Neural crest cell (in vitro differentiated cells): ENCODE measurements around the gene SHBG. TPM values are rescaled to one million over a fixed set of nuclear protein-coding genes. Genes with fewer than 3 reads are reported as not detected.
A peak's percentile ranks its signal among the peaks of the same experiment; 100 is the strongest.

Experiments
- DNase-seq: peaks from one replicate; pipeline ENCODE4 v3.0.0; 2021; ENCODE audit warnings: low read depth, mixed read lengths, low spot score
- H3K27ac Mint-ChIP-seq: one replicate; pipeline ENCODE4 v1.8.0; 2021; ENCODE audit warnings: mild to moderate bottlenecking, mixed read lengths; ENCODE audit not compliant: unreplicated experiment
- H3K27me3 Mint-ChIP-seq: 2 replicates; pipeline ENCODE4 v1.8.0; 2021; ENCODE audit warnings: low read depth, mild to moderate bottlenecking, mixed read lengths
- H3K36me3 Mint-ChIP-seq: 2 replicates; pipeline ENCODE4 v1.8.0; 2021; ENCODE audit warnings: low read depth, mild to moderate bottlenecking, mixed read lengths
- H3K4me1 Mint-ChIP-seq: 2 replicates; pipeline ENCODE4 v1.8.0; 2021; ENCODE audit warnings: mixed read lengths
- H3K4me3 Mint-ChIP-seq: one replicate; pipeline ENCODE4 v1.8.0; 2021; ENCODE audit warnings: mild to moderate bottlenecking, mixed read lengths
- H3K9me3 Mint-ChIP-seq: 2 replicates; pipeline ENCODE4 v1.8.0; 2021; ENCODE audit warnings: mixed read lengths
- CTCF ChIP-seq: fragments of 200-600 bp; sonication (generic); conservative IDR thresholded peaks from 2 replicates; pipeline ENCODE4 v1.5.0; 2021; ENCODE audit warnings: antibody characterized with exemption, mild to moderate bottlenecking
- total RNA-seq: library from RNA; stranded (reverse); gene quantifications from 2 replicates; pipeline ENCODE4 v1.2.1, GENCODE V29; 2021

The SHBG gene
- total RNA-seq, 1 donor from 2014 or later = 2.5 TPM

DNA sequence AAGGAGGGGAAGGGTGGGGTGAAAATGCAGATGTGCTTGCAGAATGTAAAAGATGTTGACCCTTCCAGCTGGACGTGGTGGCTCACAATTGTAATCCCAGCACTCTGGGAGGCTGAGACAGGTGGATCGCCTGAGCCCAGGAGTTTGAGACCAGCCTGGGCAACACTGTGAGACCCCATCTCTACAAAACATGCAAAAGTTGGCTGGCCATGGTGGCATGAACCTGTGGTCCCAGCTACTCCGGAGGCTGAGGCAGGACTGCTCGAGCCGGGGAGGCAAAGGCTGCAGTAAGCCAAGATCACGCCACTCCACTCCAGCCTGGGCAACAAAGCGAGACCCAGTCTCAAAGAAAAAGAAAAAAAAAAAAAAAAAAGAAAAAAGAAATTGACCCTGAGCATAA lies 38.5 kb downstream of the SHBG start:
- peaks cover 2% of the 10 kb centered on the region for H3K9me3 Mint-ChIP-seq
- H3K27me3 Mint-ChIP-seq = no peaks in the 10 kb centered on the region
- no peak overlapping the region for H3K4me3 Mint-ChIP-seq
- DNase-seq = no peak
- H3K4me1 Mint-ChIP-seq = no peaks in the 10 kb centered on the region
- peaks cover 18% of the 10 kb centered on the region for H3K36me3 Mint-ChIP-seq
- no peak overlapping the region for H3K27ac Mint-ChIP-seq
- no peak for TF ChIP-seq CTCF

DNA sequence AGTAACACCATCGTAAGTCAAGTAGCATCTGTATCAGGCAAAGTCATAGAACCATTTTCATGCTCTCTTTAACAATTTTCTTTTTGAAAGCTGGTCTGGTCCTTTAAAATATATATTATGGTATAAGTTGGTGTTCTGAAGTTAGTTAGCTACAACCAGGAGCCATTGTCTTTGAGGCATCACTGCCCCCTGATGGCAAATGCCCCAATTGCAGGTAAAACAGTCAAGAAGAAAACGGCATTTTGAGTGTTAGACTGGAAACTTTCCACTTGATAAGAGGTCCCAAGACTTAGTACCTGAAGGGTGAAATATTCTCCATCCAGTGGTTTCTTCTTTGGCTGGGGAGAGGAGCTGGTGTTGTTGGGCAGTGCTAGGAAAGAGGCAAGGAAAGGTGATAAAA lies 43.3 kb downstream of the SHBG start:
- H3K4me3 Mint-ChIP-seq = no peak overlapping the region
- H3K36me3 Mint-ChIP-seq = peaks cover 35% of the 10 kb centered on the region
- no peaks in the 10 kb centered on the region for H3K27me3 Mint-ChIP-seq
- peak; percentile 45 for DNase-seq
- peaks cover 15% of the 10 kb centered on the region for H3K4me1 Mint-ChIP-seq
- H3K27ac Mint-ChIP-seq = no peak overlapping the region
- TF ChIP-seq CTCF = peak; percentile 64
- H3K9me3 Mint-ChIP-seq = peaks cover 2% of the 10 kb centered on the region

GRCh38 chr17:7674934-7675333 lies 45.0 kb downstream of the SHBG start:
- H3K27me3 Mint-ChIP-seq = no peaks in the 10 kb centered on the region
- H3K9me3 Mint-ChIP-seq = peaks cover 2% of the 10 kb centered on the region
- H3K4me1 Mint-ChIP-seq = peaks cover 15% of the 10 kb centered on the region
- no peak overlapping the region for H3K27ac Mint-ChIP-seq
- TF ChIP-seq CTCF = no peak
- H3K36me3 Mint-ChIP-seq = peaks cover 35% of the 10 kb centered on the region
- no peak overlapping the region for H3K4me3 Mint-ChIP-seq
- DNase-seq = no peak

GRCh38 chr17:7676533-7676932 lies 46.6 kb downstream of the SHBG start:
- Mint-ChIP-seq H3K9me3 (peaks cover 2% of the 10 kb centered on the region), H3K27ac (no peak overlapping the region), H3K27me3 (no peaks in the 10 kb centered on the region), H3K4me3 (no peak overlapping the region), H3K4me1 (peaks cover 15% of the 10 kb centered on the region), H3K36me3 (peaks cover 32% of the 10 kb centered on the region)
- no peak for TF ChIP-seq CTCF
- no peak for DNase-seq

GRCh38 chr17:7677388-7678067 lies 47.6 kb downstream of the SHBG start:
- DNase-seq = no peak
- no peak overlapping the region for H3K4me3 Mint-ChIP-seq

More at GRCh38 chr17:7677388-7678067, 47.6 kb downstream of the SHBG start:
- H3K27me3 Mint-ChIP-seq = no peaks in the 10 kb centered on the region
- TF ChIP-seq CTCF = no peak
- H3K4me1 Mint-ChIP-seq = peaks cover 15% of the 10 kb centered on the region
- H3K9me3 Mint-ChIP-seq = peaks cover 2% of the 10 kb centered on the region
- no peak overlapping the region for H3K27ac Mint-ChIP-seq
- peaks cover 30% of the 10 kb centered on the region for H3K36me3 Mint-ChIP-seq

Other genes starting within 250 kb of the SHBG start
- gene TNK1, start 249.0 kb upstream of the SHBG start, total RNA-seq = 0.21 and 0.43 TPM in 2 replicates
- gene PLSCR3, start 235.6 kb upstream of the SHBG start, total RNA-seq = 21.9 and 25.7 TPM in 2 replicates
- 71.5 and 71.6 TPM in 2 replicates for gene TMEM256, start 226.0 kb upstream of the SHBG start, total RNA-seq
- gene NLGN2, start 222.3 kb upstream of the SHBG start, total RNA-seq = 104 and 106 TPM in 2 replicates
- gene SPEM1, start 209.8 kb upstream of the SHBG start, total RNA-seq = 0.26 and 0.93 TPM in 2 replicates
- gene SPEM2, start 204.5 kb upstream of the SHBG start, total RNA-seq = not detected in 2 replicates
- gene SPEM3, start 201.3 kb upstream of the SHBG start, total RNA-seq = not detected in 2 replicates
- 1.1 and 1.3 TPM in 2 replicates for gene TMEM102, start 194.7 kb upstream of the SHBG start, total RNA-seq
- 6.0 and 6.5 TPM in 2 replicates for gene FGF11, start 190.6 kb upstream of the SHBG start, total RNA-seq
- gene CHRNB1, start 185.1 kb upstream of the SHBG start, total RNA-seq = 9.7 and 9.9 TPM in 2 replicates
- 13.6 and 14.3 TPM in 2 replicates for gene ZBTB4, start 150.5 kb upstream of the SHBG start, total RNA-seq
- not detected in 2 replicates for gene SLC35G6, start 148.7 kb upstream of the SHBG start, total RNA-seq
- 181 and 183 TPM in 2 replicates for gene POLR2A, start 145.8 kb upstream of the SHBG start, total RNA-seq
- 4.1 and 5.4 TPM in 2 replicates for gene TNFSF12, start 81.1 kb upstream of the SHBG start, total RNA-seq
- 0.45 and 0.86 TPM in 2 replicates for gene TNFSF13, start 71.4 kb upstream of the SHBG start, total RNA-seq
- 83.7 and 85.7 TPM in 2 replicates for gene SENP3, start 68.2 kb upstream of the SHBG start, total RNA-seq
- gene CD68, start 50.5 kb upstream of the SHBG start, total RNA-seq = 0.49 and 1.6 TPM in 2 replicates
- gene MPDU1, start 46.3 kb upstream of the SHBG start, total RNA-seq = 74.4 and 83.7 TPM in 2 replicates
- gene SOX15, start 40.0 kb upstream of the SHBG start, total RNA-seq = 0.65 and 0.84 TPM in 2 replicates
- 51.9 and 53.8 TPM in 2 replicates for gene FXR2, start 15.2 kb upstream of the SHBG start, total RNA-seq
- gene SAT2, start 2.3 kb upstream of the SHBG start, total RNA-seq = 76.3 and 89.1 TPM in 2 replicates
- gene ATP1B2, start 20.8 kb downstream of the SHBG start, total RNA-seq = 12.1 and 14.3 TPM in 2 replicates
- 135 and 150 TPM in 2 replicates for gene TP53, start 57.4 kb downstream of the SHBG start, total RNA-seq
- 35.7 and 41.1 TPM in 2 replicates for gene WRAP53, start 58.3 kb downstream of the SHBG start, total RNA-seq
- 25.3 and 25.5 TPM in 2 replicates for gene EFNB3, start 75.1 kb downstream of the SHBG start, total RNA-seq
- 0.16 and 0.27 TPM in 2 replicates for gene DNAH2, start 87.6 kb downstream of the SHBG start, total RNA-seq
- 64.8 and 70.2 TPM in 2 replicates for gene KDM6B, start 204.1 kb downstream of the SHBG start, total RNA-seq
- 6.7 and 8.4 TPM in 2 replicates for gene TMEM88, start 224.9 kb downstream of the SHBG start, total RNA-seq
- 83.4 and 87.2 TPM in 2 replicates for gene NAA38, start 227.4 kb downstream of the SHBG start, total RNA-seq
- gene CYB5D1, start 227.9 kb downstream of the SHBG start, total RNA-seq = 12.7 and 13.3 TPM in 2 replicates